ENCODE measurements around the gene DUSP11.

Gene DUSP11

GRCh38 chr2:73779467-73780236 lies at the start of gene DUSP11:
Gene DUSP11 (minus strand): TSS chr2:73780103. CDS start chr2:73779974, 129 bp downstream.
- TF ChIP-seq POLR2A (IDR thresholded peaks at IDR 0.05; ENCODE audit: low read length): peak; percentile 84
- TF ChIP-seq GATA1 (IDR thresholded peaks at IDR 0.05; ENCODE audit: low read depth, low read length): no peak
- DNase-seq: peak; percentile 93 to 96

- TF ChIP-seq POLR2A (IDR thresholded peaks at IDR 0.05; ENCODE audit: low read length) (peak; percentile 84), GATA1 (IDR thresholded peaks at IDR 0.05; ENCODE audit: low read depth, low read length) (no peak)
- peak; percentile 96 to 98 for DNase-seq
Observed at GRCh38 chr2:73828818-73829570, 49.1 kb upstream of the DUSP11 start, which contains the start of gene STAMBP. Gene STAMBP (plus strand): TSS chr2:73828961. CDS start chr2:73830857, 1,896 bp downstream.

GRCh38 chr2:73828389-73828817 lies 48.5 kb upstream of the DUSP11 start:
- peak in 1 of 2 experiments; percentile 31 for DNase-seq
- no peak for TF ChIP-seq GATA1 (IDR thresholded peaks at IDR 0.05; ENCODE audit: low read depth, low read length)

- TF ChIP-seq POLR2A (IDR thresholded peaks at IDR 0.05; ENCODE audit: low read length): no peak
- no peak for TF ChIP-seq GATA1 (IDR thresholded peaks at IDR 0.05; ENCODE audit: low read depth, low read length)
- no peak for DNase-seq
Observed at GRCh38 chr2:73827660-73828388, 47.9 kb upstream of the DUSP11 start.

- TF ChIP-seq GATA1 (IDR thresholded peaks at IDR 0.05; ENCODE audit: low read depth, low read length): no peak
- no peak for TF ChIP-seq POLR2A (IDR thresholded peaks at IDR 0.05; ENCODE audit: low read length)
- peak; percentile 55 to 62 for DNase-seq
Observed at GRCh38 chr2:73827018-73827417, 47.1 kb upstream of the DUSP11 start.

- no peak for DNase-seq
- TF ChIP-seq POLR2A (IDR thresholded peaks at IDR 0.05; ENCODE audit: low read length) (no peak), GATA1 (IDR thresholded peaks at IDR 0.05; ENCODE audit: low read depth, low read length) (no peak)
Observed at GRCh38 chr2:73825408-73825807, 45.5 kb upstream of the DUSP11 start.

DNA sequence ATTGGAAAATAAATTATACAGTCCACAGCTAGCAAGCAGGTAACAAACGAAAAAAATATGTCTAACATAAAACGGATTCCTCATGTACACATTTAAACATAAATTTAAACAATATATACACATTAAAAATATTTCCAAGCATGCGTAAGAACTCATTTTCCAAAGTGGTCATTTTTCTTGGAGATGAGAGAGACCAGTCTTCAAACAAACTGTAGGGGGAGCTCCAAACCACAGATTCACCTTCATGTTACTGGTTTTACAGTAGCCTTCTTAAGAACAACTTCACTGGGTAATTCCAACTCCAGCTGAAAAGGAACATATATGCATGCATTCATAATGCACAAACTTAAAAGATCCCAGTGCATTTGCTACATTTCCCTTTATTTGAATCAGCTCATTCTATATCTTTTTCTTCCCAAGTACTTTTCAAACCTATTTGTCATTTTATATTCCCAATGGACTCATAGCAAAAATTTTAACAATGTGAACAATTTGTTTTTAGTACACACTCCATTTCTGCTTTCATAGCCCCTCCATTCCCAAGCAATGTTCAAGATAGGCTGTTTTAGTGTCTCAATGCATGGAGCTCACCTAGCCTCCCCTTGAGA lies 44.1 kb upstream of the DUSP11 start:
- TF ChIP-seq POLR2A (IDR thresholded peaks at IDR 0.05; ENCODE audit: low read length): no peak
- TF ChIP-seq GATA1 (IDR thresholded peaks at IDR 0.05; ENCODE audit: low read depth, low read length): no peak
- DNase-seq: peak; percentile 84 to 89

- no peak for DNase-seq
- TF ChIP-seq GATA1 (IDR thresholded peaks at IDR 0.05; ENCODE audit: low read depth, low read length) (no peak), POLR2A (IDR thresholded peaks at IDR 0.05; ENCODE audit: low read length) (no peak)
Observed at GRCh38 chr2:73823416-73823815, 43.5 kb upstream of the DUSP11 start.

DNA sequence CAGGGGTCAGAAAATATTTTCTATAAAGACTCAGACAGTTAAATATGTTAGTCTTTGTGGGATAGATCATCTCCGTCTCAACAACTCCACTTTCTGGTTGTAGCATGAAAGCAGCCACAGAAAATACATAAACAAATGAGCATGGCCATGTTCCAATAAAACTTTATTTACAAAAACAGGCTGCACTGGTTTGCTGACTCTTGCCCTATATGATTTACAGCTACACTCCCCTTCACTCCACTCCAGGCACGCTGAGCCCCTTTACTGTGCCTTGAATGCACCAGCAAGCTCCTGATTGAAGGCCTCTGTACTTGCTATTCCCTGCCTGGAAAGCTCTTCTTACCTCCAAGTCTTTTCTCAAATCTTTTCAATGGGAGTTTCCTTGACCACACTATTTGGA lies 43.1 kb upstream of the DUSP11 start:
- no peak for TF ChIP-seq GATA1 (IDR thresholded peaks at IDR 0.05; ENCODE audit: low read depth, low read length)
- TF ChIP-seq POLR2A (IDR thresholded peaks at IDR 0.05; ENCODE audit: low read length): no peak
- no peak for DNase-seq

DNA sequence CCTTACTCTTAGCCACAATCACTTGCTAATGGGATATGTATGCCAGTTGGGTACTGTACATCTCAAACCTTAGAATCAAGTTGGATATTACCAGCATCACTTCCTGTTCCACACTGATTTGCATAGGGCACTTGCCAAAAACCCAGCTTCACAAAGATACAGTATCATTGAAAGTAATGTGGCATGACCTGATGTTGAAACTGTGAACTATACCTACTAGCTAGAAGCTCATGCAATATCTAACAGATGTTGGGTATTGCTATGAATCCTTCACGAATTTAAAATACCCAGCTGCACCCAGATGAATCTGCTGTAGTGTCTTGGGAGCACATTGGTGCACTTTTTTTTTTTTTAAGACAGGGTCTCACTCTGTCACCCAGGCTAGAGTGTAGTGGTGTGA lies 42.4 kb upstream of the DUSP11 start:
- TF ChIP-seq POLR2A (IDR thresholded peaks at IDR 0.05; ENCODE audit: low read length) (no peak), GATA1 (IDR thresholded peaks at IDR 0.05; ENCODE audit: low read depth, low read length) (no peak)
- DNase-seq: no peak

DNA sequence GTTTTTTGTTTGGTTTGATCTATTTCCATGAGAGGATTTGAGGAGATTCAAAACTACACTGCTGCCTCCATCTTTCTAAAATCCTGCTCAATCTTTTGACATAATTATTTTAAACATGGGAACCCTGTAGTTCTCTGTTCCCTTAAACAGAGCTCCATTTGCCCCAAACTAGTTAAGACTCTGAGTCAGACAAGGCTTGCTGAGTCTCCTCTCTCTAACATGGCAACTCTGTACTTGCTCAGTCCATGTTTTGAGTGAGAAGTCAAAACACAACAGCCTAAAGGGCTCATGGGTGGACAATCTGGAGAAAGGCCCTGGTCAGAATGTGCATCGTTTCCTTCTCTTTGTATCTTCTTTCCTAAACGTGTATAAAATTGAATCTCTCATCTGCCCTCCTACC lies 41.8 kb upstream of the DUSP11 start:
- no peak for DNase-seq
- no peak for TF ChIP-seq GATA1 (IDR thresholded peaks at IDR 0.05; ENCODE audit: low read depth, low read length)
- no peak for TF ChIP-seq POLR2A (IDR thresholded peaks at IDR 0.05; ENCODE audit: low read length)

GRCh38 chr2:73821227-73821626 lies 41.3 kb upstream of the DUSP11 start:
- no peak for DNase-seq
- TF ChIP-seq POLR2A (IDR thresholded peaks at IDR 0.05; ENCODE audit: low read length) (no peak), GATA1 (IDR thresholded peaks at IDR 0.05; ENCODE audit: low read depth, low read length) (no peak)

GRCh38 chr2:73818296-73818695 lies 38.4 kb upstream of the DUSP11 start:
- no peak for DNase-seq
- TF ChIP-seq GATA1 (IDR thresholded peaks at IDR 0.05; ENCODE audit: low read depth, low read length) (no peak), POLR2A (IDR thresholded peaks at IDR 0.05; ENCODE audit: low read length) (no peak)

Data from erythroblast (primary cell).